Neutrophil (primary cell): Measurements from ENCODE around the gene HADH.

Source experiments
- H3K27ac ChIP-seq: fragments of 200-600 bp; sonication (generic); 2 replicates; pipeline ENCODE4 v1.5.1; 2016; ENCODE audit warnings: mild to moderate bottlenecking, moderate library complexity
- H3K27me3 ChIP-seq: fragments of 200-600 bp; sonication (generic); 2 replicates; pipeline ENCODE4 v1.6.0; 2016; ENCODE audit warnings: mild to moderate bottlenecking
- H3K36me3 ChIP-seq: fragments of 200-600 bp; sonication (generic); 2 replicates; pipeline ENCODE4 v1.5.1; 2017
- H3K4me1 ChIP-seq, 2 experiments: fragments of 200-600 bp in 1 of 2; sonication (generic) in 1 of 2; 1 replicate in 1 of 2; 2 replicates in 1 of 2; pipeline versions ENCODE4 v1.5.1 to v1.6.1; 2013 to 2016; ENCODE audit warnings: low read depth in 1 of 2, low read length in 1 of 2, mild to moderate bottlenecking in 1 of 2, moderate library complexity in 1 of 2; ENCODE audit not compliant: control insufficient read depth in 1 of 2, insufficient read depth in 1 of 2
- H3K4me3 ChIP-seq, 2 experiments: fragments of 200-600 bp in 1 of 2; sonication (generic) in 1 of 2; 1 replicate in 1 of 2; 2 replicates in 1 of 2; pipeline ENCODE4 v1.5.1; 2013 to 2016; ENCODE audit warnings: low read depth in 1 of 2, low read length in 1 of 2, mild to moderate bottlenecking in 1 of 2, moderate library complexity in 1 of 2
- H3K9me3 ChIP-seq: fragments of 200-600 bp; sonication (generic); 2 replicates; pipeline ENCODE4 v1.5.1; 2016
- CTCF ChIP-seq: fragments of 200-600 bp; sonication (generic); IDR thresholded peaks from 2 replicates; pipeline ENCODE4 v1.5.1; 2016; ENCODE audit warnings: antibody characterized with exemption

HADH gene

GRCh38 chr4:107989537-107990386, at the start of gene HADH:
HADH (plus strand) TSS chr4:107989889; CDS start chr4:107989933, 44 bp downstream.
- peak within 1 kb of the TSS; percentile 69 to 85 for H3K4me3 ChIP-seq
- TF ChIP-seq CTCF = peak; percentile 22
- no peaks in the 10 kb centered on the region for H3K27me3 ChIP-seq
- no peaks in the 10 kb centered on the region for H3K36me3 ChIP-seq
- peak within 1 kb of the TSS; percentile 64 for H3K27ac ChIP-seq
- H3K9me3 ChIP-seq = no peaks in the 10 kb centered on the region
- H3K4me1 ChIP-seq = peaks cover 17 to 21% of the 10 kb centered on the region in 2 experiments

DNA sequence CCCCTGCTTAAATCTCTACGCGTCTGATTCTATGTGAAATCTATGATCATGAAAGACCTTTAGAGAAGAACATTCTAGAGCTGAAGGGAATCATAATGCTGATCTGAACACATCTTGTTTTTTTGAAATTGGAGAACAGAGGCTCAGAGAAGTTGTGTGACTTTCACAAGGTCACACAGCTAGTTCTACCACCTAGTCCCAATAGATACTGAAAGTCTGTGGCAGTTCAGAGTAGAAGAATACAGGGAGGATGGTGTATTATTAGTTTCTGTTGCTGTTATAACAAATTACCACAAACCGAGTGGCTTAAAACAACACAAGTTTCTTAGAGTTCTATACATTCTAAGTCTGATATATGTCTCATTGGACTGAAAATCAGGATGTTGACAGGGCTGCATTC, 43.9 kb upstream of the HADH start:
- no peak overlapping the region for H3K27ac ChIP-seq
- no peaks in the 10 kb centered on the region for H3K4me1 ChIP-seq
- H3K9me3 ChIP-seq = no peaks in the 10 kb centered on the region
- H3K4me3 ChIP-seq = no peak overlapping the region
- no peak for TF ChIP-seq CTCF
- H3K27me3 ChIP-seq = no peaks in the 10 kb centered on the region
- no peaks in the 10 kb centered on the region for H3K36me3 ChIP-seq

DNA sequence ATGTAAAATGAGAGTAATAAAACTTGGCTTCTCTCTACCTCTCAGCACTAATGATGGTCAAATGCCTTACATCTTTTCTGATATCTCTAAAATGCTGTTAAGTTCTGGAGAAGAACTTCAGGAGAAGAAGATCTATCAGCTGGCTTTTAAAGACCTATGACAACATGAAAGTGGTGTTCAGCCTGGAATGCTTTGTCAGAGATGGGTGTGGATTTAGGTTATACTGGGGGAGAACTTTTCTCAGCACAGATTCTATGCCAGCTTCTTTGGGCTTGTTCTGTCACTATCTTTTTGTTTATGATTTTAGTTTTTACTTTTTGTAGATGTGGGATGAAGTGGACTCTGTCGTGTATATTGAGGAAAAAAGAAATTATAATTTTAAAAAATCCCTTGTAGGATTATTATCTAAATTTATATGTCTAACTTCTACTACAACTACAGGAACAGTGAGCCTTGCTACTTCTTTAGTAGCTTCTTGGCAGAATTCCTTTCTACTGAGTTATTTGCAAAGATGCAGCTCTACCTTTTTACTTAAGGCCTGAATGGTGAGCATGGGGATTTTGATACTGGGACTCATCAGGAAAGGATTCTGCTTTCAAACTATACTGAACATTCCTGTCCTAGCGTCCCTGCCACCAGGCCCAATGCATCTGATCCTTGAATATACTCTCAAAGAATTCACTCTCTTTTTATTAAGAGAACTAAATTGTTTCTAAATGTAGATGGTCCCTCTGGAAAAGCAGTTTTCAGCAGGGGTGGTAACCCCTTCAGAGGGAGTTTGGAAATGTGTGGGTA, 38.7 kb upstream of the HADH start:
- H3K4me3 ChIP-seq = no peak overlapping the region
- no peak overlapping the region for H3K27ac ChIP-seq
- no peaks in the 10 kb centered on the region for H3K4me1 ChIP-seq
- H3K9me3 ChIP-seq = no peaks in the 10 kb centered on the region
- no peak for TF ChIP-seq CTCF
- H3K36me3 ChIP-seq = no peaks in the 10 kb centered on the region
- no peaks in the 10 kb centered on the region for H3K27me3 ChIP-seq

DNA sequence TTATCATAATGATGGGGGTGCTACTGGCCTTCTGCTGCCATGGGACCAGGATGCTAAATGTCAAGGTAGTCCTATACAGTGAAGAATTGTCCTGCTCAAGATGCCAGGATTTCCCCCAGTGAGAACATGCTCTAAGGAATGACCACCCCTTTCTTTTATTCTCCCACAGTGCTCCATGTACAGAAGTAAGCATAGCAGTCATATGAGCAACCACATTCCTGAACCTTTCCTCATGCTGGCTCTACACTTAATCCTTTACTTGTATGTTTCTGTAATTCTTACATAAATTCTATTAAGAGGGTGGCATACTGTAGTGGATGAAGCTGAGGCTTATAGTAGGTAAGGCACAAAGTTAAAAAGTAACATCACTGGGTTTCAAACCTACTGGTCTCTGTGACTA, 38.1 kb upstream of the HADH start:
- no peaks in the 10 kb centered on the region for H3K9me3 ChIP-seq
- no peak overlapping the region for H3K27ac ChIP-seq
- no peak overlapping the region for H3K4me3 ChIP-seq
- no peaks in the 10 kb centered on the region for H3K4me1 ChIP-seq
- H3K36me3 ChIP-seq = no peaks in the 10 kb centered on the region
- no peaks in the 10 kb centered on the region for H3K27me3 ChIP-seq
- TF ChIP-seq CTCF = no peak

DNA sequence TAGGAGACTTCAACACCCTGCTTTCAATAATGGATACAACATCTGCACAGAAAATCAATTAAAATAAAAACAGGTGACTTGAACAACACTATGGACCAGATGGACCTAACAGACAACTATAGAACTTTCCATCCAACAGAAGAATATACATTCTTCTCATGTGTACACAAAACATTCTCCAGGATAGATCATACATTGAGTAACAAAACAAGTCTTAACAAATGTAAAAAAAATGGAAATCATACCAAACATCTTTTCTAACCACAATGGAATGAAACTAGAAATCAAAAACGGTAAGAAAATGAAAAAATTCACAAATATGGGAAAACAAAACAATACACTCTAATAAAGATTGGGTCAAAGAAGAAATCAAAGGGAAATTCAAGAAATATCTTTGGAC, 33.7 kb upstream of the HADH start:
- no peak overlapping the region for H3K27ac ChIP-seq
- H3K9me3 ChIP-seq = no peaks in the 10 kb centered on the region
- no peak for TF ChIP-seq CTCF
- no peaks in the 10 kb centered on the region for H3K36me3 ChIP-seq
- no peak overlapping the region for H3K4me3 ChIP-seq
- no peaks in the 10 kb centered on the region for H3K4me1 ChIP-seq
- no peaks in the 10 kb centered on the region for H3K27me3 ChIP-seq
